HG03439 (cell line): Measurements from ENCODE around the gene CASZ1.

Experiments
- ATAC-seq: cut with Tn5 transposase; IDR thresholded peaks from one replicate; pipeline ENCODE4 v1.9.1; 2021; ENCODE audit warnings: mild to moderate bottlenecking, moderate library complexity; ENCODE audit not compliant: unreplicated experiment

Gene CASZ1

GRCh38 chr1:10615932-10616671, 180.3 kb downstream of the CASZ1 start:
- ATAC-seq, result no peak

- ATAC-seq, result no peak
Observed at GRCh38 chr1:10615332-10615731, 181.1 kb downstream of the CASZ1 start.

- ATAC-seq, result no peak
Observed at GRCh38 chr1:10614377-10615225, 181.8 kb downstream of the CASZ1 start.

DNA sequence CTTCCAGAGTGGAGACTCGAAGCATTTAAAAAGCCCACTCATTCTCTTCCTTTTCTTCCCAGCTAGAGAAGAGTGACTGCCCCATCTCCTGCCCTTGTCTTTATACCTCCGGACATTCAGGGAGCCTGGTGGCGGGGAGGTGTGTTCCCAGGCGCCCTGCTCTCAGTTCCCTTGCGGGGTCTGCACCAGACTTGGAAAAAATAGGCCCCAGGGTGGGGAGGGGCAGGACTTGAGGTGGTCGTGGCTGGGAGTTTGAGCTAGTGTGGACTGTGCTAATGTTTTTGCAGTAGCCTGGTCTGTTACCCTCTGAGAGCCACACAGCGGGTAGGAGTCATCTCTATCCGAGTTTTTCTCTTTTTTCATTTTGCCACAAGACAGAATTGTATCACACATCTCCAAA, 182.6 kb downstream of the CASZ1 start:
- no peak for ATAC-seq

GRCh38 chr1:10613340-10613739, 183.1 kb downstream of the CASZ1 start:
- no peak for ATAC-seq

DNA sequence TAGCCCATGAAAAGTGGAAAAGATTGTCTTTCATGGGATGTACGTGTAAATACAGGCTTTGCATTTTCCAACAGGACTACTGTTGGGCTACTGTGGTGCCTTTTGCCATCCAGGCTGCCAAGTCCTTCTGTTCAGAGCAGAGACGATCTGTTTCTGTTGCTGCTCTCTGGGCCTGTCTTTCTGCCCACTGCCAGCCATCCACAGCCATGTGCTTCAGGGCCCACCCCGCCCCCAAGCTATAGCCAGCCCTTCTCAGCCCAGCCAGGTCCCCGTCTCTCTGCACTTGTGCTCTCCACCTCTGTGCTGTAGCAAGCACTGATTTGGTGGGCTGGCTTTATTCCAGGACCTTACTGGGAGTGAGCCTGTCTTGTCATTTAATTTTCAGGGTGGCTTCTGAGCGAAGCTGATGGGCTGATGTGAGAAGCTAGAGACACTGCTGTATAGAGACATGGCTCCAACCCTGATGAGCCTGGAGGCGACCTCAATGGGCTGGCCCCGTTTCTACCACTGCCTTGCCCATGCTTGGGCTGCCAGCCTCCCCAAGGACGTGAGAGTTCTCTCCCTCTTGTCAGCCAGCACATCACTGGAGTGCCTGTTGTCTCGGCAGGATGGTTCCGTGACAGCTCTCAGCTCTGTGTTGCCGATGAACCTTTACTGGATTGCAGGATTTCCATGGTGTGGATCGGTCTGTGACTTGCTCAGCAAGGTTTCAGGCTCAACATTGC, 183.8 kb downstream of the CASZ1 start:
- ATAC-seq, result no peak

- ATAC-seq, result no peak
Observed at GRCh38 chr1:10610901-10611600, 185.4 kb downstream of the CASZ1 start.

- no peak for ATAC-seq
Observed at GRCh38 chr1:10608690-10609089, 187.8 kb downstream of the CASZ1 start.

GRCh38 chr1:10607228-10607627, 189.2 kb downstream of the CASZ1 start:
- no peak for ATAC-seq

GRCh38 chr1:10606064-10606463, 190.4 kb downstream of the CASZ1 start:
- no peak for ATAC-seq

DNA sequence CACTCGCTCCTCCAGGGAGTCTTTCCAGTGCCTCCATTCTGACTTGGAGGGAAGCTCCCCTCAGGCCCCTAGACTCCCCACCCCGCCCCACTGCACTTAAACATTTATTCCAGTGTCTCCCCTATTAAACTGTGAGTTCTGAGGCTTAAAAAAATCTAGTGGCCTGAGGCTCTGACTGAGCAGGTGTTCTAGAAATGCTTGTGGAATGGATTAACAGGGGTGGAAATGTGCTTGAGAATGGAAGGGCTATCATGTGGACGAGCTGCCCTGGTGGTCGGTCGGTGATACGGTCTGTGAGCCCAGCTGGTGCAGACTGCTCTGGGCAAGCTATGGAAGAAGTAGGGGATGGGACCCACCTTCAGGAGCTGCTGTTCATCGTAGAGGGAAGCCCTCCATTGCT, 191.5 kb downstream of the CASZ1 start:
- ATAC-seq, result no peak

DNA sequence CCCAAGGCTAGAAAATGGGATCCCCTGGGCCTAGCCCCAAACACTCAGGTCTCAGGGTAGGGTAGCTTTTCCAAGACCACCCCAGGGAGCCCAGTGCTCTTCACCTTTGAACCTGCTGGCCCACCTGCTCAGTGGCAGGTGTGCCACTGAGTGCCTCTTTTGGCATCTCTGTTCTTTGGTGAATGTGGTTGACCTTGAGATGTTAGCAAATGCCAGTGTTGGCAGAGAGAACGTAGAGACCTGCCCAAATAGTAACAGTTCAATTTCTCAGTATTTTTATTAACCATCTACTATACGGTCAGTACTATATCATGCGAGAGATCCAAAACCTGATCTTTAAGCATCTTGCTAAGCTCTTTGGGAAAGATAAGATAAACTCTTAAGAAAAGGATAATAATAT, 193.5 kb downstream of the CASZ1 start:
- no peak for ATAC-seq

DNA sequence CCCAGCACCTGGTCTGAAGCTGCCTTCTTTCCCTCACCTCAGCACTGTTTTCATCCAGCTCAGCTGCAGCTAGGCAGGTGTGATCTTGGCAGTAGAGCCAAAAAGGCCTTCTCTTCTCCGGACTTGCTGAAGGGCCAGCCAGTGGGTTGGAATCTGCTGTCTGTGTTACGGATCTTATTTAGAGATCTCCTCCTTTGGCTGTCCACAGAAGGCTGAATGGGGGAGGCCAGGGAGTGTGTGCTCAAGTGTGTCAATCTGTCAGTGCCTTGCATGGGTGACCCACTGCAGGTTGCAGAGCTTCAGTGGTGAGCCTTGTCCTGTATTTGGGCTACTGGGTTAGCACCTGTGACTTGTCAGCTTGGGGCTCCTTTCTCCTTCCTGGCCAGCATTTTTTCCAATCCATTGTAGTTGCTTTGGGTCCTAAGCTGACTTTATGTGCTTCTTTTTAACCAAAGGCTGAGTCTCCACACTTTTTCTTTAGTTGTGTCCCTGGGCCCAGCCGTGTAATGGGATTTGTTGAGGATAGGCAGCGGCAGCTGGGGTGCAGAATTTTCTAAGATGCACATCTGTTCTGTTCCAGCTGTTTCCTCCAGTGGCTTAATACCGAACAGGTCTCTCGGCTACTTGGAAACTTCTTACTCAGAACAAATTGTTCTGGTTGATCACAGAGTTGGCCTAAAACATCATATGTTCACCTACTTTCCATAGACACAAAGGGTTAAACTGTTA, 194.9 kb downstream of the CASZ1 start:
- ATAC-seq, result no peak

DNA sequence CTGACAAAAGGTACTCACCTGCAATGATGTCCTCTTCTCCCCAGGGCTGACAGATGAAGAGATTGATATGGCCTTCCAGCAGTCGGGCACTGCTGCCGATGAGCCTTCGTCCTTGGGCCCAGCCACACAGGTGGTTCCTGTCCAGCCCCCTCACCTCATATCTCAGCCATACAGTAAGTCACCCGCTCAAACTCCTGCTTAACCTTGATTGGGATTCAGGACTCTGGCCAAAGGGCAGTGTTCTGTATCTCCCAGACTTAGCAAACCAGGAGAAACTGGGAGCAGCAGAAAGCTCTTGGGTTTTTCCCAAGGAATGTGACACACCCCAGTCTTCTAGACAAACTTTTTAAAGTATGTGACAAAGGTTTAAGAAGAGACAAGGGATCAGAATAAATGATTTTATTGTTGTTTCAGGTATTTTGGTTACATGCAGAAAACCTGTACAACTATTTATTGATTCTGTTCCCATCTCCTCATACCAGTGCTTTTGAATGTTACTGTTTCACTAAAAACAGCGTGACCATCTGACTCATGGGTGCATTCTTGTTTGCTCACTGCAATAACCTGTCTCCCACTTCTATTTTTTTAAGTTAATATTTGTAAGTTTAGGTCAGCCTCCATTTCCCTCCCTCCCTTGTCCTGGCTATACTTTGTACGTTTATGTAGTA, 197.1 kb downstream of the CASZ1 start:
- no peak for ATAC-seq

DNA sequence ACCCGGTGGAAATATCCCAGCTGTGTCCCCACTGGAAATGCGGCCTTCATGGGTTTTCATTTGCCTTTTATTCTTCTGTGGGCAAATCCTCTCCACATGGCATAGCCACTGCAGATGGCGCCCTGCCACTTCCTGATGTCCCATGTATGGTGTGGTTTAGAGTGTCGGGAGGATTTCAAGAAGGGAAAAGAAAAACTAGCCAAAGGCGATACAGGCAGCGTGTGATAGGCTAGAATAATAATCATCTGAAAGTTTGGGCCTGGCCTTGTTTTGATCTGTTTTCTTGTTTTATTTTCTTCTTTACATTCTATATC, 198.1 kb downstream of the CASZ1 start:
- no peak for ATAC-seq

DNA sequence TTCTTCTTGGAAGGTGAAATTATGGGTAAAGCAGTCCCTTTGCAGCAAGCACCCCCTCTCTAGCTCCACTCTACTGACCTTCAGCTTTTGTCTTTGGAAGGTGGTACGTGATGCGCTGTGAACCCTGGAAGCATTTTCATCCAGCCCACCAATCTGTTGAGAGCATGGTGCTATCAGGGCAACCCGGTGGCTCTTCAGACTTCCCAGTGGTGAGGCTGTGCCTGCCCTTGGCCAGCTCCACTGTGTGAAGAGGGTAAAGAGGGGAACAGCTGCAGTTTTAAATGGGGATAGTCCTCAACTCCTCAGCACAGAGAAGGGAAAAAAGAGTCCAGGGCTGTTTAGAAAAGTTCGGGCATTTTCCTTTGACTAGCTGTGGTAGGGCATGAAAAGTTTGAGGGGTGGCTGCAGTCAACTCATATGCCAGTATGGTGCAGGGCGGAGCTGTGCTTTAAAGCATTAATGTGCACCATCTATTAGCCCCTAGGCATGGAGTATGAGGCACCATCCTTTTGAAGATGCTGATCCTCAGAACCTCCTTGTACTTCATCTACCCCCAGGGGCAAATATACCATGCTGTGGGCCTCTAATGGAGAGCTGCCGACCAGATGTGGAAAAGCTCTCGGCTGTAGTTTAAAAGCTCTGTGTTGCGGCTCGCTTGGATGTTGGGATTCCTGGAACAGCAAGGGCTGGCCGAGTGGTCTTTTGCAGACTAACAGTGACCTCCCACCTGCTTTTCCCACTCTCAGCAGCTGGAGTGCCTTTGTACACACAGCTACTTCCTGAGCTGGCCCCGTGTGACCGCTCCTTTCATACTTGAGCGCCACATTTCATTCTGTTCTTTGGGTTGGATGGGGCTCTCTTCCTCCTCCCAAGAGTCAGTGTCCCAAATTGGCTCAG, 198.7 kb downstream of the CASZ1 start:
- no peak for ATAC-seq

DNA sequence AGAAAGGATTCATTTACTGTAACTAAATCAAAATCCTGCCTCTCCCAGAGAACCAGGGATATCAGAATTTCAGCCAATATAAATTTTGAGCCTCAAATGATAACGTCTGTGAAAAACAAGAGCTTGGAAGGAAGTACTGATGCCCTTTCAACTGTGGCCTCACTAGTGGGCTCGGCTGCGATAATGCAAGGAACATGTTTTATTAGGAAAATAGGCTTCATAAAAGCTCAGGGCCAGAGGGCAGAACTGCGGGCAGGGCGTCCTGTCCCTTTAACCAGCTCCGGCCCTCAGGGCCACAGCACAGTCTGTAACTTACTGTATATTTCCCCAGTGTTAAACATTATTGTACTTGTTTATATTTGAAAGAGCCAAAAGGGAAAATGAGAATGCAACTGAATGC, 199.7 kb downstream of the CASZ1 start:
- no peak for ATAC-seq

GRCh38 chr1:10594595-10595223, 201.7 kb downstream of the CASZ1 start:
- ATAC-seq, result no peak

DNA sequence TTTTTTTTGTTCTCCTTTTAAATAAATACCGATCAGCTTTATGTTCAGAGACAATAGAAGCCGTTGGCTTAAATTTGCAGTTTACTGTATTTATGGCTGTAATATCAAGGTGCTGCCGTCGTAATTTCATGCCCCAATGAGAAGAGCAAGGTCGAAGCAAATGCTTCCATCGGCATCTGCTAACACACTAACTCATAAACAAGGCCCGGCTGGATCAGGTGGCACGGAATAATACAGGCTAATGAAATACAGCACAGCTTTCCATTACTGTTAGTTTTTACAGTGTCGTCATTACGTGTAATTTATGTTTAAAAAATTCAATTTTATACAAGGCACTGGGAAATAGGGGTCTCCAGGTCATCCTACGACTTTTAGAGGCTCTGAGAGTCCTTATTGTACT, 202.7 kb downstream of the CASZ1 start:
- no peak for ATAC-seq
